DOHH2 (cell line): ENCODE measurements around the gene GOLT1B.
A peak's percentile ranks its signal among the peaks of the same experiment; 100 is the strongest.

Source experiments
- H3F3A ChIP-seq: fragments of 200-600 bp; sonication (generic), shearing (Covaris generic); 2 replicates; pipeline ENCODE4 v1.6.0; 2016; ENCODE audit warnings: antibody characterized with exemption, mild to moderate bottlenecking; ENCODE audit not compliant: control insufficient read depth, insufficient read depth
- H3K27ac ChIP-seq: fragments of 200-600 bp; sonication (generic); 2 replicates; pipeline ENCODE4 v1.5.1; 2014; ENCODE audit warnings: low read depth, mild to moderate bottlenecking, low read length, moderate library complexity
- H3K27me3 ChIP-seq: fragments of 200-600 bp; sonication (generic); 2 replicates; pipeline ENCODE4 v1.6.1; 2014; ENCODE audit warnings: mild to moderate bottlenecking, low read length, mixed read lengths; ENCODE audit not compliant: control insufficient read depth
- H3K36me3 ChIP-seq: fragments of 200-600 bp; sonication (generic); 2 replicates; pipeline ENCODE4 v1.6.1; 2014; ENCODE audit warnings: mild to moderate bottlenecking, low read length, moderate library complexity, mixed read lengths; ENCODE audit not compliant: control insufficient read depth
- H3K4me1 ChIP-seq: fragments of 200-600 bp; sonication (generic); 2 replicates; pipeline ENCODE4 v1.6.1; 2014; ENCODE audit warnings: mild to moderate bottlenecking, low read length, mixed read lengths; ENCODE audit not compliant: control insufficient read depth
- H3K4me2 ChIP-seq: fragments of 200-600 bp; sonication (generic); 2 replicates; pipeline ENCODE4 v1.6.0; 2014; ENCODE audit warnings: mild to moderate bottlenecking, low read length, moderate library complexity
- H3K4me3 ChIP-seq: fragments of 200-600 bp; sonication (generic); 2 replicates; pipeline ENCODE4 v1.5.1; 2014; ENCODE audit warnings: mild to moderate bottlenecking, low read length, mixed read lengths
- H3K79me2 ChIP-seq: fragments of 200-600 bp; sonication (generic); 2 replicates; pipeline ENCODE4 v1.6.1; 2014; ENCODE audit warnings: mild to moderate bottlenecking, low read length, mixed read lengths; ENCODE audit not compliant: control insufficient read depth
- H3K9me2 ChIP-seq: fragments of 200-600 bp; sonication (generic); replicated peaks from 2 replicates; pipeline ENCODE4 v1.6.1; 2014; ENCODE audit warnings: mild to moderate bottlenecking, low read length, mixed read lengths; ENCODE audit not compliant: control insufficient read depth
- H3K9me3 ChIP-seq: fragments of 200-600 bp; sonication (generic); 2 replicates; pipeline ENCODE4 v1.6.1; 2014; ENCODE audit warnings: antibody characterized with exemption, low read length, mixed read lengths; ENCODE audit not compliant: control insufficient read depth, insufficient read depth
- H4K20me1 ChIP-seq: fragments of 200-600 bp; sonication (generic); 2 replicates; pipeline ENCODE4 v1.6.0; 2014; ENCODE audit warnings: low read depth, mild to moderate bottlenecking, antibody characterized with exemption, low read length, moderate library complexity; ENCODE audit not compliant: control insufficient read depth, insufficient read depth
- EZH2phosphoT487 ChIP-seq: fragments of 200-600 bp; sonication (generic); IDR thresholded peaks from 2 replicates; pipeline ENCODE4 v1.6.1; 2017; ENCODE audit warnings: borderline replicate concordance, mild to moderate bottlenecking, antibody characterized with exemption, low read length, moderate library complexity, mixed read lengths
- TF ChIP-seq, protein P1 (sequence below): fragments of 200-600 bp; sonication (generic); IDR thresholded peaks from one replicate; pipeline ENCODE4 v1.5.1; 2014; ENCODE audit warnings: antibody characterized with exemption, mild to moderate bottlenecking, low read depth, low read length; ENCODE audit not compliant: poor library complexity, severe bottlenecking

Gene GOLT1B

DNA sequence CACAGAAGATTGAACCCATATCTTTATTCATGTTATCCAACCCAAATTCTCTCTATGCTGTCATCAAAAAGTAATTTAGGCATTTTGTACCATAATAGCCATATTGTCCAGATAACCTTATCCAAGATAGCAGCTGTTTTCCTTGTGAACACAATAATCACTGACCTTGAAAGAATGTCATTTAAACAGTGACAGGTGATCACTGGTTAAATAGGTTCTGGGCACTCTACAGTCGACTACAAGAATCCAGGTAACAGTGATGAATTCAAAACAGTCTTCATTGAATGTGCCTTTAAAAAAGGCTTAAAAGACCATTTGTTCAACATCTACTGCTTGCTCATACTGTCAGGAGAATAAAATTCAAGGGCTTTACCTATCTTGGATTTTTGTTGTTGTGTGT is 20.0 kb downstream of the GOLT1B start:
- Histone ChIP-seq H3K79me2 (no peaks in the 10 kb centered on the region), H3K27ac (no peak overlapping the region), H3K9me3 (no peaks in the 10 kb centered on the region), H3K4me3 (no peak overlapping the region), H3K4me1 (peaks cover 5% of the 10 kb centered on the region), H3F3A (no peaks in the 10 kb centered on the region), H3K36me3 (peaks cover 7% of the 10 kb centered on the region), H3K27me3 (no peaks in the 10 kb centered on the region), H3K4me2 (no peak overlapping the region), H4K20me1 (no peaks in the 10 kb centered on the region), H3K9me2 (no peaks in the 10 kb centered on the region)
- TF ChIP-seq, protein P1, sequence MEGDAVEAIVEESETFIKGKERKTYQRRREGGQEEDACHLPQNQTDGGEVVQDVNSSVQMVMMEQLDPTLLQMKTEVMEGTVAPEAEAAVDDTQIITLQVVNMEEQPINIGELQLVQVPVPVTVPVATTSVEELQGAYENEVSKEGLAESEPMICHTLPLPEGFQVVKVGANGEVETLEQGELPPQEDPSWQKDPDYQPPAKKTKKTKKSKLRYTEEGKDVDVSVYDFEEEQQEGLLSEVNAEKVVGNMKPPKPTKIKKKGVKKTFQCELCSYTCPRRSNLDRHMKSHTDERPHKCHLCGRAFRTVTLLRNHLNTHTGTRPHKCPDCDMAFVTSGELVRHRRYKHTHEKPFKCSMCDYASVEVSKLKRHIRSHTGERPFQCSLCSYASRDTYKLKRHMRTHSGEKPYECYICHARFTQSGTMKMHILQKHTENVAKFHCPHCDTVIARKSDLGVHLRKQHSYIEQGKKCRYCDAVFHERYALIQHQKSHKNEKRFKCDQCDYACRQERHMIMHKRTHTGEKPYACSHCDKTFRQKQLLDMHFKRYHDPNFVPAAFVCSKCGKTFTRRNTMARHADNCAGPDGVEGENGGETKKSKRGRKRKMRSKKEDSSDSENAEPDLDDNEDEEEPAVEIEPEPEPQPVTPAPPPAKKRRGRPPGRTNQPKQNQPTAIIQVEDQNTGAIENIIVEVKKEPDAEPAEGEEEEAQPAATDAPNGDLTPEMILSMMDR, result no peak
- no peak for TF ChIP-seq EZH2phosphoT487

- no peak overlapping the region for H3K4me3 ChIP-seq
- no peak overlapping the region for H3K27ac ChIP-seq
- H3K9me2 ChIP-seq, result no peaks in the 10 kb centered on the region
- no peaks in the 10 kb centered on the region for H3K9me3 ChIP-seq
- H3K79me2 ChIP-seq, result no peaks in the 10 kb centered on the region
- peaks cover 11% of the 10 kb centered on the region for H3K27me3 ChIP-seq
- no peak for TF ChIP-seq EZH2phosphoT487
- TF ChIP-seq, protein P1, result no peak
- no peaks in the 10 kb centered on the region for H4K20me1 ChIP-seq
- H3F3A ChIP-seq, result no peaks in the 10 kb centered on the region
- H3K4me2 ChIP-seq, result no peak overlapping the region
- no peaks in the 10 kb centered on the region for H3K36me3 ChIP-seq
- H3K4me1 ChIP-seq, result peaks cover 17% of the 10 kb centered on the region
Observed at GRCh38 chr12:21523148-21523547, 21.6 kb downstream of the GOLT1B start.

GRCh38 chr12:21526053-21526452 is 24.5 kb downstream of the GOLT1B start, which contains the start of gene SPX:
SPX (plus strand) TSS chr12:21526296; CDS start chr12:21526473, 177 bp downstream.
- Histone ChIP-seq H3K79me2 (no peaks in the 10 kb centered on the region), H3K9me2 (no peaks in the 10 kb centered on the region), H3K9me3 (no peaks in the 10 kb centered on the region), H3K4me2 (peak within 1 kb of the TSS; percentile 96), H3K4me1 (peaks cover 32% of the 10 kb centered on the region), H3K27me3 (peaks cover 18% of the 10 kb centered on the region), H3K4me3 (peak within 1 kb of the TSS; percentile 81; the same call in 1 of the 2 replicates), H3K36me3 (no peaks in the 10 kb centered on the region), H3F3A (no peaks in the 10 kb centered on the region), H4K20me1 (no peaks in the 10 kb centered on the region), H3K27ac (no peak within 1 kb of the TSS)
- TF ChIP-seq, protein P1, result no peak
- no peak for TF ChIP-seq EZH2phosphoT487
